AG04450 (cell line): ENCODE measurements around the gene PPP4R4. TPM values are rescaled to one million over a fixed set of nuclear protein-coding genes. Genes with fewer than 3 reads are reported as not detected.

Experiments
- CTCF ChIA-PET: fragments of 300-600, 350-600 bp; formaldehyde crosslinking; extraction: SDS; loops from one replicate; lab custom pipeline; 2022; ENCODE audit warnings: antibody characterized with exemption, inconsistent platforms; lab: Charles Lee
- POLR2A ChIA-PET: fragments of 350-600 bp; formaldehyde crosslinking; extraction: SDS; loops from one replicate; lab custom pipeline; 2021; ENCODE audit warnings: antibody characterized with exemption, inconsistent platforms; lab: Yijun Ruan, JAX
- DNase-seq: peaks from one replicate; pipeline ENCODE4 v3.0.0-alpha.2; 2011; ENCODE audit warnings: low read depth, low spot score
- H3K27ac ChIP-seq: one replicate; pipeline ENCODE4 v1.5.1; 2012; ENCODE audit warnings: low read depth, low read length, control low read depth
- H3K27me3 ChIP-seq: one replicate; pipeline ENCODE4 v1.6.0; 2012; ENCODE audit warnings: low read length; ENCODE audit not compliant: control insufficient read depth, insufficient read depth
- H3K4me3 ChIP-seq: 2 replicates; pipeline ENCODE4 v1.5.1; 2011; ENCODE audit warnings: mild to moderate bottlenecking, low read depth, low read length, control low read depth
- H3K9me3 ChIP-seq: 2 replicates; pipeline ENCODE4 v1.5.1; 2012; ENCODE audit warnings: low read length; ENCODE audit not compliant: control insufficient read depth, insufficient read depth
- polyA plus RNA-seq: library from polyadenylated mRNA; depleted of rRNA; stranded (reverse); fragments of >200 nt; gene quantifications from 2 replicates; pipeline ENCODE4 v1.2.3, GENCODE V29; 2011
- TF ChIP-seq, protein P1 (sequence below): IDR thresholded peaks from 2 replicates; pipeline ENCODE4 v1.5.1; 2011; ENCODE audit warnings: low read depth, low read length, control low read depth, inconsistent platforms

The PPP4R4 gene
- polyA plus RNA-seq, 1 experiment = 0.60 TPM

DNA sequence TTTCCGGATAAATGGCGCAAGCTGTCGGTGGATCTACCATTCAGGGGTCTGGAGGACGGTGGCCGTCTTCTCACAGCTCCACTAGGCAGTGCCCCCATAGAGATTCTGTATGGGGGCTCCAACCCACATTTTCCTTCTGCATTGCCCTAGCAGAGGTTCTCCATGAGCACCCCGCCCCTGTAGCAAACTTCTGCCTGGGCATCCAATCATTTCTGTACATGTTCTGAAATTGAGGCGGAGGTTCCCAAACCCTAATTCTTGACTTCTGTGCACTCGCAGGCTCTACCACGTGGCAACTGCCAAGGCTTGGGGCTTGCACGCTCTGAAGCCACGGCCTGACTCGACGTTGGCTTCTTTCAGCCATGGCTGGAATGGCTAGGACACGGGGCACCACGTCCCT, 124.0 kb downstream of the PPP4R4 start:
- no peak overlapping the region for H3K4me3 ChIP-seq

GRCh38 chr14:94303111-94303510, 129.0 kb downstream of the PPP4R4 start:
- TF ChIP-seq, protein P1, sequence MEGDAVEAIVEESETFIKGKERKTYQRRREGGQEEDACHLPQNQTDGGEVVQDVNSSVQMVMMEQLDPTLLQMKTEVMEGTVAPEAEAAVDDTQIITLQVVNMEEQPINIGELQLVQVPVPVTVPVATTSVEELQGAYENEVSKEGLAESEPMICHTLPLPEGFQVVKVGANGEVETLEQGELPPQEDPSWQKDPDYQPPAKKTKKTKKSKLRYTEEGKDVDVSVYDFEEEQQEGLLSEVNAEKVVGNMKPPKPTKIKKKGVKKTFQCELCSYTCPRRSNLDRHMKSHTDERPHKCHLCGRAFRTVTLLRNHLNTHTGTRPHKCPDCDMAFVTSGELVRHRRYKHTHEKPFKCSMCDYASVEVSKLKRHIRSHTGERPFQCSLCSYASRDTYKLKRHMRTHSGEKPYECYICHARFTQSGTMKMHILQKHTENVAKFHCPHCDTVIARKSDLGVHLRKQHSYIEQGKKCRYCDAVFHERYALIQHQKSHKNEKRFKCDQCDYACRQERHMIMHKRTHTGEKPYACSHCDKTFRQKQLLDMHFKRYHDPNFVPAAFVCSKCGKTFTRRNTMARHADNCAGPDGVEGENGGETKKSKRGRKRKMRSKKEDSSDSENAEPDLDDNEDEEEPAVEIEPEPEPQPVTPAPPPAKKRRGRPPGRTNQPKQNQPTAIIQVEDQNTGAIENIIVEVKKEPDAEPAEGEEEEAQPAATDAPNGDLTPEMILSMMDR = no peak
- H3K27ac ChIP-seq = no peak overlapping the region
- peaks cover 4% of the 10 kb centered on the region for H3K27me3 ChIP-seq
- no peak overlapping the region for H3K4me3 ChIP-seq
- no peaks in the 10 kb centered on the region for H3K9me3 ChIP-seq
- DNase-seq = no peak
- CTCF ChIA-PET = no interaction called here
- POLR2A ChIA-PET = no interaction called here

More for the DNA sequence above, 124.0 kb downstream of the PPP4R4 start:
- ChIA-PET CTCF (no interaction called here), POLR2A (no interaction called here)
- Histone ChIP-seq H3K27me3 (peaks cover 2% of the 10 kb centered on the region), H3K27ac (no peak overlapping the region), H3K9me3 (no peaks in the 10 kb centered on the region)
- DNase-seq = no peak
- TF ChIP-seq, protein P1 = no peak

- no peak for DNase-seq
- CTCF ChIA-PET = no interaction called here
- TF ChIP-seq, protein P1 = no peak
Measured at GRCh38 chr14:94304243-94304642, 130.1 kb downstream of the PPP4R4 start.

DNA sequence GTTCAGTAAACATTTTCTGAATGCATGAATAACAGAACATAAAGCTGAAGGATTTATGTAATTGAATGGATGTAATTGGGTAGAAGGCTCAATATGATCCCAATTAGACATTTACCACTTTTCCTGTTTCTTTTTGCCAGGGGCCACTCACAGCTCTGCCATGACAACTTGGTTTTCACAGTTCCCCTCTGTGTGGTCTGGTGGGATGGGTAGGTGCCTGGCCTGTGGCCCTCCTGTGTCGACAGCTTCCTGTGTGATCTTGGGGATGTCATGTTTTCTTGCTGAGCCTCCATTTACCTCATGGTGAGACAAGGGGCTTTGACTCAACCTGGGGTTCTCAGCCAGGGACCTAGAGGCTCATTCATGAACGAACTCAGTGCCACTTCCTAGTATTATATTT, 131.5 kb downstream of the PPP4R4 start:
- no peak overlapping the region for H3K27ac ChIP-seq
- no peak for DNase-seq
- H3K4me3 ChIP-seq = no peak overlapping the region
- TF ChIP-seq, protein P1 = no peak
- peaks cover 2% of the 10 kb centered on the region for H3K27me3 ChIP-seq
- H3K9me3 ChIP-seq = peaks cover 3% of the 10 kb centered on the region; the same call in 1 of the 2 replicates
- CTCF ChIA-PET = interaction anchor here (0.6 kb wide), 1 partner anchor 176 kb away, joined by 8 read pairs; the partner anchor contains the start of gene IFI27L2
- POLR2A ChIA-PET = no interaction called here

More at GRCh38 chr14:94304243-94304642, 130.1 kb downstream of the PPP4R4 start:
- H3K27ac ChIP-seq = no peak overlapping the region
- H3K9me3 ChIP-seq = no peaks in the 10 kb centered on the region
- no peak overlapping the region for H3K4me3 ChIP-seq
- POLR2A ChIA-PET = no interaction called here
- peaks cover 2% of the 10 kb centered on the region for H3K27me3 ChIP-seq

- TF ChIP-seq, protein P1 = no peak
- ChIA-PET POLR2A (no interaction called here), CTCF (no interaction called here)
- H3K27me3 ChIP-seq = peaks cover 2% of the 10 kb centered on the region
- no peak for DNase-seq
- H3K9me3 ChIP-seq = peaks cover 3% of the 10 kb centered on the region; the same call in 1 of the 2 replicates
- no peak overlapping the region for H3K27ac ChIP-seq
- H3K4me3 ChIP-seq = no peak overlapping the region
Measured at GRCh38 chr14:94306047-94306978, 132.2 kb downstream of the PPP4R4 start.
